HEK293 (cell line): ENCODE measurements around the gene CFHR3.
"Not testable (repeated sequence)": the region's sequence is repeated elsewhere in the genome, so short reads cannot be mapped to it uniquely, and the experiment has no call there.

ENCODE experiments used
- CTCF ChIA-PET: fragments of 350-600 bp; formaldehyde crosslinking; extraction: SDS; loops from one replicate; lab custom pipeline; 2021; ENCODE audit warnings: antibody characterized with exemption; lab: Yijun Ruan, JAX
- POLR2A ChIA-PET: fragments of 300-600 bp; formaldehyde crosslinking; extraction: SDS; loops from one replicate; lab custom pipeline; 2020; ENCODE audit warnings: antibody characterized with exemption, inconsistent platforms; lab: Yijun Ruan, JAX
- H3K27ac ChIP-seq: fragments of 200-500 bp; sonication (Bioruptor generic); 2 replicates; pipeline ENCODE4 v1.5.1; 2014; ENCODE audit warnings: low read depth, low read length, control low read depth, inconsistent platforms; ENCODE audit errors: extremely low read depth
- H3K36me3 ChIP-seq, 2 experiments: fragments of 200-500 bp in 1 of 2; sonication (Bioruptor generic) in 1 of 2; 1 replicate in 1 of 2; 2 replicates in 1 of 2; pipeline ENCODE4 v1.5.1; 2014 to 2017; ENCODE audit warnings: inconsistent platforms in 2 of 2, low read length in 2 of 2; ENCODE audit not compliant: control insufficient read depth in 2 of 2, insufficient read depth in 1 of 2
- H3K4me1 ChIP-seq: fragments of 200-500 bp; sonication (Bioruptor generic); 2 replicates; pipeline ENCODE4 v1.5.1; 2014; ENCODE audit warnings: mild to moderate bottlenecking, low read length, inconsistent platforms; ENCODE audit not compliant: control insufficient read depth, insufficient read depth
- H3K4me3 ChIP-seq: 2 replicates; pipeline ENCODE4 v1.5.1; 2011; ENCODE audit warnings: low read depth, mild to moderate bottlenecking, control low read depth, low read length, moderate library complexity
- H3K9me3 ChIP-seq: fragments of 200-500 bp; sonication (Bioruptor generic); 2 replicates; pipeline ENCODE4 v1.5.1; 2014; ENCODE audit warnings: low read depth, low read length, inconsistent platforms; ENCODE audit not compliant: control insufficient read depth, insufficient read depth
- KLF1 ChIP-seq: fragments of 450-650 bp; formaldehyde crosslinking; IDR thresholded peaks from 2 replicates; pipeline ENCODE4 v1.5.1; 2016; ENCODE audit warnings: missing biosample characterization, missing genetic modification characterization
- RBAK ChIP-seq: fragments of 450-650 bp; formaldehyde crosslinking; IDR thresholded peaks from 2 replicates; pipeline ENCODE4 v1.5.1; 2016; ENCODE audit warnings: missing biosample characterization, missing genetic modification characterization
- ZNF121 ChIP-seq: fragments of 450-650 bp; formaldehyde crosslinking; IDR thresholded peaks from 2 replicates; pipeline ENCODE4 v1.5.1; 2016; ENCODE audit warnings: missing biosample characterization, missing genetic modification characterization
- ZNF133 ChIP-seq: fragments of 450-650 bp; formaldehyde crosslinking; IDR thresholded peaks from 2 replicates; pipeline ENCODE4 v1.5.1; 2016; ENCODE audit warnings: missing biosample characterization, missing genetic modification characterization
- ZNF146 ChIP-seq: fragments of 450-650 bp; formaldehyde crosslinking; IDR thresholded peaks from 2 replicates; pipeline ENCODE4 v1.5.1; 2016; ENCODE audit warnings: missing biosample characterization, missing genetic modification characterization
- ZNF2 ChIP-seq: fragments of 450-650 bp; formaldehyde crosslinking; IDR thresholded peaks from 2 replicates; pipeline ENCODE4 v1.5.1; 2016; ENCODE audit warnings: missing biosample characterization, missing genetic modification characterization
- ZNF24 ChIP-seq: fragments of 450-650 bp; formaldehyde crosslinking; IDR thresholded peaks from 2 replicates; pipeline ENCODE4 v1.5.1; 2016; ENCODE audit warnings: missing biosample characterization, missing genetic modification characterization
- ZNF280D ChIP-seq: fragments of 450-650 bp; formaldehyde crosslinking; IDR thresholded peaks from 2 replicates; pipeline ENCODE4 v1.5.1; 2016; ENCODE audit warnings: missing biosample characterization, missing genetic modification characterization
- ZNF311 ChIP-seq: fragments of 450-650 bp; formaldehyde crosslinking; IDR thresholded peaks from 2 replicates; pipeline ENCODE4 v1.5.1; 2017; ENCODE audit warnings: missing biosample characterization, missing genetic modification characterization, borderline replicate concordance
- ZNF501 ChIP-seq: fragments of 450-650 bp; formaldehyde crosslinking; IDR thresholded peaks from 2 replicates; pipeline ENCODE4 v1.5.1; 2016; ENCODE audit warnings: missing biosample characterization, missing genetic modification characterization
- ZNF549 ChIP-seq: fragments of 450-650 bp; IDR thresholded peaks from 2 replicates; pipeline ENCODE4 v1.5.1; 2018; ENCODE audit warnings: missing biosample characterization, missing genetic modification characterization, mild to moderate bottlenecking, inconsistent platforms, moderate library complexity
- ZNF626 ChIP-seq: fragments of 450-650 bp; sonication (Bioruptor Pico); formaldehyde crosslinking; IDR thresholded peaks from 2 replicates; pipeline ENCODE4 v1.5.1; 2018; ENCODE audit warnings: missing biosample characterization, missing genetic modification characterization, inconsistent platforms
- ZNF670 ChIP-seq: fragments of 450-650 bp; formaldehyde crosslinking; IDR thresholded peaks from 2 replicates; pipeline ENCODE4 v1.5.1; 2016; ENCODE audit warnings: missing biosample characterization, missing genetic modification characterization, low read depth
- ZNF76 ChIP-seq: fragments of 450-650 bp; formaldehyde crosslinking; IDR thresholded peaks from 2 replicates; pipeline ENCODE4; 2016; ENCODE audit warnings: low read depth, missing biosample characterization, missing genetic modification characterization, borderline replicate concordance
- ZNF777 ChIP-seq: fragments of 450-650 bp; formaldehyde crosslinking; IDR thresholded peaks from 2 replicates; pipeline ENCODE4 v1.5.1; 2017; ENCODE audit warnings: missing biosample characterization, missing genetic modification characterization, borderline replicate concordance
- ZNF837 ChIP-seq: fragments of 450-650 bp; formaldehyde crosslinking; IDR thresholded peaks from 2 replicates; pipeline ENCODE4 v1.5.1; 2016; ENCODE audit warnings: missing biosample characterization, missing genetic modification characterization
- TF ChIP-seq, protein P1 (sequence below): fragments of 450-650 bp; formaldehyde crosslinking; IDR thresholded peaks from 2 replicates; pipeline ENCODE4 v1.5.1; 2016; ENCODE audit warnings: missing biosample characterization, missing genetic modification characterization
- TF ChIP-seq, protein P2 (sequence below): fragments of 450-650 bp; formaldehyde crosslinking; IDR thresholded peaks from 2 replicates; pipeline ENCODE4 v1.5.1; 2016; ENCODE audit warnings: missing biosample characterization, missing genetic modification characterization

Gene CFHR3

GRCh38 chr1:196797891-196798290, 23.3 kb downstream of the CFHR3 start:
- no peaks in the 10 kb centered on the region for H3K4me1 ChIP-seq
- no peaks in the 10 kb centered on the region for H3K9me3 ChIP-seq
- no peak for TF ChIP-seq ZNF133 (tag by site-specific recombination)
- TF ChIP-seq RBAK (tag by site-specific recombination): no peak
- TF ChIP-seq KLF1 (tag by site-specific recombination): no peak
- no peak for TF ChIP-seq ZNF280D (tag by site-specific recombination)
- TF ChIP-seq ZNF837 (tag by site-specific recombination): no peak
- TF ChIP-seq ZNF146 (tag by site-specific recombination): no peak
- TF ChIP-seq, protein P1, sequence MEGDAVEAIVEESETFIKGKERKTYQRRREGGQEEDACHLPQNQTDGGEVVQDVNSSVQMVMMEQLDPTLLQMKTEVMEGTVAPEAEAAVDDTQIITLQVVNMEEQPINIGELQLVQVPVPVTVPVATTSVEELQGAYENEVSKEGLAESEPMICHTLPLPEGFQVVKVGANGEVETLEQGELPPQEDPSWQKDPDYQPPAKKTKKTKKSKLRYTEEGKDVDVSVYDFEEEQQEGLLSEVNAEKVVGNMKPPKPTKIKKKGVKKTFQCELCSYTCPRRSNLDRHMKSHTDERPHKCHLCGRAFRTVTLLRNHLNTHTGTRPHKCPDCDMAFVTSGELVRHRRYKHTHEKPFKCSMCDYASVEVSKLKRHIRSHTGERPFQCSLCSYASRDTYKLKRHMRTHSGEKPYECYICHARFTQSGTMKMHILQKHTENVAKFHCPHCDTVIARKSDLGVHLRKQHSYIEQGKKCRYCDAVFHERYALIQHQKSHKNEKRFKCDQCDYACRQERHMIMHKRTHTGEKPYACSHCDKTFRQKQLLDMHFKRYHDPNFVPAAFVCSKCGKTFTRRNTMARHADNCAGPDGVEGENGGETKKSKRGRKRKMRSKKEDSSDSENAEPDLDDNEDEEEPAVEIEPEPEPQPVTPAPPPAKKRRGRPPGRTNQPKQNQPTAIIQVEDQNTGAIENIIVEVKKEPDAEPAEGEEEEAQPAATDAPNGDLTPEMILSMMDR (tag by site-specific recombination): no peak
- no peak for TF ChIP-seq ZNF670 (tag by site-specific recombination)
- TF ChIP-seq ZNF76 (tag by site-specific recombination): no peak
- TF ChIP-seq ZNF549 (tag by site-specific recombination): no peak
- no peak for TF ChIP-seq ZNF501 (tag by site-specific recombination)
- TF ChIP-seq ZNF311: no peak
- no peak for TF ChIP-seq ZNF626 (tag by site-specific recombination)
- TF ChIP-seq ZNF121 (tag by site-specific recombination): no peak
- no peak for TF ChIP-seq ZNF777 (tag by site-specific recombination)
- TF ChIP-seq, protein P2, sequence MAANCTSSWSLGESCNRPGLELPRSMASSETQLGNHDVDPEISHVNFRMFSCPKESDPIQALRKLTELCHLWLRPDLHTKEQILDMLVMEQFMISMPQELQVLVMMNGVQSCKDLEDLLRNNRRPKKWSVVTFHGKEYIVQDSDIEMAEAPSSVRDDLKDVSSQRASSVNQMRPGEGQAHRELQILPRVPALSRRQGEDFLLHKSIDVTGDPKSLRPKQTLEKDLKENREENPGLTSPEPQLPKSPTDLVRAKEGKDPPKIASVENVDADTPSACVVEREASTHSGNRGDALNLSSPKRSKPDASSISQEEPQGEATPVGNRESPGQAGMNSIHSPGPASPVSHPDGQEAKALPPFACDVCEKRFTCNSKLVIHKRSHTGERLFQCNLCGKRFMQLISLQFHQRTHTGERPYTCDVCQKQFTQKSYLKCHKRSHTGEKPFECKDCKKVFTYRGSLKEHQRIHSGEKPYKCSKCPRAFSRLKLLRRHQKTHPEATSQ (tag by site-specific recombination): no peak
- no peak for TF ChIP-seq ZNF2 (tag by site-specific recombination)
- TF ChIP-seq ZNF24 (tag by site-specific recombination): no peak
- no peak overlapping the region for H3K4me3 ChIP-seq
- no peak overlapping the region for H3K27ac ChIP-seq
- H3K36me3 ChIP-seq: no peaks in the 10 kb centered on the region
- ChIA-PET CTCF (no interaction called here), POLR2A (no interaction called here)

DNA sequence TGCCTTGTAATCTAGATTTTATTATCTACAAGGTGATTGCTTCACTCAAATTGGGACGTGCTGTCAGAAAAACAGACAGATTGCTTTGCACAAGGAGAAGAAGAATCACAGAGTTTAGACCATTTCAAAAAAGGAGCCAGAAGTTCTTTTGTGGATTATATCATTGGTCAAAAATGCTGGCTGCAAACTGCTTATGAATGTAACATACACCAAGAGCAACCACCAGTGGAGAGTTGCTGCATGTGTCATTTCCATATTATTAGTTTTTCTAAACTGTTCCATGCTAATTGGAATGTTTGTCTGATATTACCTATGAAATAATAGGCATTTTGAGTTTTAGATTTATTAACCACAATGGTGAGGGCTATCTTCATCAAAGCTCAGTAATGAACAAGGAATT, 27.3 kb downstream of the CFHR3 start:
- H3K36me3 ChIP-seq, H3K4me3 ChIP-seq, H3K27ac ChIP-seq, POLR2A ChIA-PET, H3K9me3 ChIP-seq, H3K4me1 ChIP-seq: not testable (repeated sequence)
- CTCF ChIA-PET: interaction anchor here (0.6 kb wide), 1 partner anchor 320 kb away, joined by 4 read pairs; no protein-coding TSS in a partner anchor
